SHP77 (cell line): ENCODE measurements around the gene P2RY6.
"Not testable (repeated sequence)": the region's sequence is repeated elsewhere in the genome, so short reads cannot be mapped to it uniquely, and the experiment has no call there.

ENCODE experiments used
- DNase-seq, 2 experiments: peaks; one replicate each; lab custom pipeline; 2025; lab: John Stamatoyannopoulos, UW

The P2RY6 gene

GRCh38 chr11:73260127-73260457 is 12.0 kb upstream of the P2RY6 start:
- no peak for DNase-seq

GRCh38 chr11:73262851-73263495 is 9.2 kb upstream of the P2RY6 start:
- DNase-seq, result no peak

GRCh38 chr11:73263640-73264039 is 8.5 kb upstream of the P2RY6 start:
- no peak for DNase-seq

- DNase-seq, result no peak
These were observed 6.8 kb upstream of the P2RY6 start for GRCh38 chr11:73265278-73265810.

- DNase-seq, result no peak
These were observed 6.1 kb upstream of the P2RY6 start for GRCh38 chr11:73265853-73266645.

GRCh38 chr11:73266646-73267020 is 5.5 kb upstream of the P2RY6 start:
- no peak for DNase-seq

- DNase-seq, result no peak
These were observed 4.9 kb upstream of the P2RY6 start for GRCh38 chr11:73267122-73267846.

- DNase-seq, result no peak
These were observed 4.1 kb upstream of the P2RY6 start for GRCh38 chr11:73267906-73268540.

- no peak for DNase-seq
These were observed 3.4 kb upstream of the P2RY6 start for GRCh38 chr11:73268671-73269271.

GRCh38 chr11:73269459-73270015 is 2.6 kb upstream of the P2RY6 start:
- DNase-seq, result no peak

GRCh38 chr11:73270016-73270854 is 1.9 kb upstream of the P2RY6 start:
- no peak for DNase-seq

GRCh38 chr11:73270855-73271477 is 1.2 kb upstream of the P2RY6 start:
- no peak for DNase-seq

GRCh38 chr11:73271478-73271865 is 666 bp upstream of the P2RY6 start:
- not testable (repeated sequence) for DNase-seq

- peak in 1 of 2 experiments; percentile 59 for DNase-seq
These were observed 521 bp downstream of the P2RY6 start for GRCh38 chr11:73272680-73273038.

GRCh38 chr11:73273222-73273895 is 1.2 kb downstream of the P2RY6 start:
- peak in 1 of 2 experiments; percentile 29 for DNase-seq

- DNase-seq, result not testable (repeated sequence)
These were observed 2.1 kb downstream of the P2RY6 start for GRCh38 chr11:73274191-73274590.

- no peak for DNase-seq
These were observed 2.7 kb downstream of the P2RY6 start for GRCh38 chr11:73274722-73275380.

- DNase-seq, result no peak
These were observed 3.2 kb downstream of the P2RY6 start for GRCh38 chr11:73275381-73275750.

- DNase-seq, result no peak
These were observed 5.3 kb downstream of the P2RY6 start for GRCh38 chr11:73277467-73277866.
